Skeletal muscle satellite cell (primary cell): ENCODE results near the gene ALDH8A1.
"Not testable (repeated sequence)": the region's sequence is repeated elsewhere in the genome, so short reads cannot be mapped to it uniquely, and the experiment has no call there.

Experiments used
- H3K27me3 ChIP-seq: 2 replicates; pipeline ENCODE4 v1.7.0; 2013; ENCODE audit warnings: low read length; ENCODE audit not compliant: control insufficient read depth, insufficient read depth
- H3K36me3 ChIP-seq: 2 replicates; pipeline ENCODE4 v1.7.0; 2013; ENCODE audit warnings: mild to moderate bottlenecking, control low read depth, low read length; ENCODE audit not compliant: insufficient read depth
- H3K4me1 ChIP-seq: 2 replicates; pipeline ENCODE4 v1.7.0; 2013; ENCODE audit warnings: low read length; ENCODE audit not compliant: control insufficient read depth, insufficient read depth
- H3K4me2 ChIP-seq: 2 replicates; pipeline ENCODE4 v1.7.0; 2013; ENCODE audit warnings: mild to moderate bottlenecking, low read length
- H3K4me3 ChIP-seq: 2 replicates; pipeline ENCODE4 v1.7.0; 2013; ENCODE audit warnings: low read length
- H3K9ac ChIP-seq: 2 replicates; pipeline ENCODE4 v1.7.0; 2013; ENCODE audit warnings: mild to moderate bottlenecking, low read depth, low read length, moderate library complexity
- H3K9me3 ChIP-seq: replicated peaks from 2 replicates; pipeline ENCODE4 v1.7.0; 2013; ENCODE audit warnings: mild to moderate bottlenecking, control low read depth, low read length

ALDH8A1 gene

DNA sequence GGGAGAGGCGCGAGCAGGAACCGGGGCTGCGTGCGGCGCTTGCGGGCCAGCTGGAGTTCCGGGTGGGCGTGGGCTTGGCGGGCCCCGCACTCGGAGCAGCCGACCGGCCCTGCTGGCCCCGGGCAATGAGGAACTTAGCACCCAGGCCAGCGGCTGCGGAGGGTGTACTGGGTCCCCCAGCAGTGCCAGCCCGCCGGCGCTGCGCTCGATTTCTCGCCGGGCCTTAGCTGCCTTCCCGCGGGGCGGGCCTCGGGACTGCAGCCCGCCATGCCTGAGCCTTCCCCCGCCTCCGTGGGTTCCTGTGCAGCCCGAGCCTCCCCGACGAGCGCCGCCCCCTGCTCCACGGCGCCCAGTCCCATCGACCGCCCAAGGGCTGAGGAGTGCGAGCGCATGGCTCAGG, 45.2 kb downstream of the ALDH8A1 start:
- not testable (repeated sequence) for H3K9ac ChIP-seq, H3K4me3 ChIP-seq, H3K27me3 ChIP-seq, H3K9me3 ChIP-seq, H3K4me2 ChIP-seq, H3K36me3 ChIP-seq
- peaks cover 18% of the 10 kb centered on the region for H3K4me1 ChIP-seq

- no peaks in the 10 kb centered on the region for H3K27me3 ChIP-seq
- no peaks in the 10 kb centered on the region for H3K9me3 ChIP-seq
- no peak overlapping the region for H3K9ac ChIP-seq
- no peak overlapping the region for H3K4me3 ChIP-seq
- no peak overlapping the region for H3K4me2 ChIP-seq
- peaks cover 7% of the 10 kb centered on the region for H3K4me1 ChIP-seq
- no peaks in the 10 kb centered on the region for H3K36me3 ChIP-seq
Observed at GRCh38 chr6:134903448-134903847, 46.5 kb downstream of the ALDH8A1 start.

- Histone ChIP-seq H3K27me3 (no peaks in the 10 kb centered on the region), H3K9ac (no peak overlapping the region)
Observed at GRCh38 chr6:134902936-134903335, 47.0 kb downstream of the ALDH8A1 start.

GRCh38 chr6:134902074-134902861, 47.6 kb downstream of the ALDH8A1 start:
- Histone ChIP-seq H3K27me3 (no peaks in the 10 kb centered on the region), H3K36me3 (no peaks in the 10 kb centered on the region), H3K4me1 (peaks cover 3% of the 10 kb centered on the region), H3K9ac (no peak overlapping the region), H3K4me2 (no peak overlapping the region), H3K4me3 (no peak overlapping the region), H3K9me3 (no peaks in the 10 kb centered on the region)

More at GRCh38 chr6:134902936-134903335, 47.0 kb downstream of the ALDH8A1 start:
- Histone ChIP-seq H3K36me3 (no peaks in the 10 kb centered on the region), H3K4me1 (peaks cover 3% of the 10 kb centered on the region), H3K4me3 (no peak overlapping the region), H3K4me2 (no peak overlapping the region), H3K9me3 (no peaks in the 10 kb centered on the region)

GRCh38 chr6:134898575-134898974, 51.3 kb downstream of the ALDH8A1 start:
- no peak overlapping the region for H3K9ac ChIP-seq
- H3K4me3 ChIP-seq: no peak overlapping the region
- no peak overlapping the region for H3K4me2 ChIP-seq
- H3K4me1 ChIP-seq: peaks cover 2% of the 10 kb centered on the region
- H3K36me3 ChIP-seq: no peaks in the 10 kb centered on the region
- no peaks in the 10 kb centered on the region for H3K27me3 ChIP-seq
- H3K9me3 ChIP-seq: no peaks in the 10 kb centered on the region

DNA sequence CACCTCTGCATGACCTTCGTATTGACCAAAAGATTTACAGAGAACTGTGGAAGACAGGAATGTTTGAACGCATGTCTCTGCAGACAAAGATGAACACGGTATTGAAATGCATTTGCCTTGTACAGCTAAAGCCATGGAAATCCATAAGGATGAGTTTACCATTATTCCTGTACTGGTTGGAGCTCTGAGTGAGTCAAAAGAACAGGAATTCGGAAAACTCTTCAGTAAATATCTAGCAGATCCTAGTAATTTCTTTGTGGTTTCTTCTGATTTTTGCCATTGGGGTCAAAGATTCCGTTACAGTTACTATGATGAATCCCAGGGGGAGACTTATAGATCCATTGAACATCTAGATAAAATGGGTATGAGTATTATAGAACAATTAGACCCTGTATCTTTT, 51.7 kb downstream of the ALDH8A1 start:
- H3K9ac ChIP-seq, H3K27me3 ChIP-seq, H3K4me1 ChIP-seq, H3K4me3 ChIP-seq, H3K9me3 ChIP-seq, H3K36me3 ChIP-seq, H3K4me2 ChIP-seq: not testable (repeated sequence)

DNA sequence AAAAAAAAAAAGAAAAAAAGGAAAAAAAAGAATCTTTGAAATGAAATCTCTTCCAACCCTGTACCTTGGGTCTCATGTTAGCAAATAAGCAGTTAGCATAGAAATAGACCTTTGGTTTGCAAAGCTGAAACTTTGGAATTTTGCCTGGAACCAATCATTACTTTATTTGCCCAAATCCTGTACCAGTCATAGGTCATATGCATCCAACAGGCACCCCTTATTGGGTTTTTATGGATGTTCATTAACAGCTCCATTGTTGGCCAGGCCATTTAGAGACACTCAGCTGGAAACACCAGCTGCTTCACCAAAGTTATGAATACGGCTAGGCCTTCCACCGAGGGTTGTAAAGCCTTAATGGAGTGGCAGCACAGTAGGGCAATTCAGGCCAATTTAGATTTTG, 53.0 kb downstream of the ALDH8A1 start:
- Histone ChIP-seq H3K36me3 (no peaks in the 10 kb centered on the region), H3K27me3 (no peaks in the 10 kb centered on the region), H3K4me2 (no peak overlapping the region), H3K9me3 (peaks cover 3% of the 10 kb centered on the region), H3K9ac (no peak overlapping the region), H3K4me3 (no peak overlapping the region), H3K4me1 (no peaks in the 10 kb centered on the region)

DNA sequence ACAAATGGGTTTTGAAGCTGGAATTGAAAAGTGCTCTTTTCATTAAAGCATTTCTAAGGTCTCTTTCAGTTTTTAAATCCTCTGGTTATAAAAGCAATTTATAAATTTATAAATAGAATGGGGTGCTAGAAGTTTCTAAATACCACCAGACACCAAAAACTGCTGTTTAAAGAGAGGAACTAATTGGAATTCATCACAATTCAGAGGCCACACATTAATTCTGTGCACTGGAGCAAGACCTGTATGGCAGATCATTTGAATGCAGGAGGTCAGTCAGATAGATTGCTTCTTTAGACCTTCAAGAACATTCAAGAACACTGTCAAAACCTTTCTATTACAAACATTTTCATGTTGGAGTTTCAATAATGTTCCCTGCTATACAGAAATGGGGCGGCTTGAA, 55.1 kb downstream of the ALDH8A1 start:
- Histone ChIP-seq H3K27me3 (no peaks in the 10 kb centered on the region), H3K4me3 (no peak overlapping the region), H3K4me2 (no peak overlapping the region), H3K9me3 (peaks cover 5% of the 10 kb centered on the region), H3K4me1 (no peaks in the 10 kb centered on the region), H3K36me3 (no peaks in the 10 kb centered on the region), H3K9ac (no peak overlapping the region)

GRCh38 chr6:134892362-134892761, 57.5 kb downstream of the ALDH8A1 start:
- Histone ChIP-seq H3K9me3 (peaks cover 5% of the 10 kb centered on the region), H3K27me3 (no peaks in the 10 kb centered on the region), H3K9ac (no peak overlapping the region), H3K4me1 (no peaks in the 10 kb centered on the region), H3K4me2 (no peak overlapping the region), H3K36me3 (no peaks in the 10 kb centered on the region), H3K4me3 (no peak overlapping the region)

- Histone ChIP-seq H3K9ac (no peak overlapping the region), H3K36me3 (no peaks in the 10 kb centered on the region), H3K9me3 (peaks cover 5% of the 10 kb centered on the region), H3K27me3 (no peaks in the 10 kb centered on the region), H3K4me3 (no peak overlapping the region), H3K4me1 (no peaks in the 10 kb centered on the region), H3K4me2 (no peak overlapping the region)
Observed at GRCh38 chr6:134891633-134892032, 58.3 kb downstream of the ALDH8A1 start.

- Histone ChIP-seq H3K4me1 (no peaks in the 10 kb centered on the region), H3K9ac (no peak overlapping the region), H3K4me3 (no peak overlapping the region), H3K9me3 (peaks cover 5% of the 10 kb centered on the region), H3K36me3 (no peaks in the 10 kb centered on the region), H3K4me2 (no peak overlapping the region), H3K27me3 (no peaks in the 10 kb centered on the region)
Observed at GRCh38 chr6:134888316-134888715, 61.6 kb downstream of the ALDH8A1 start.

DNA sequence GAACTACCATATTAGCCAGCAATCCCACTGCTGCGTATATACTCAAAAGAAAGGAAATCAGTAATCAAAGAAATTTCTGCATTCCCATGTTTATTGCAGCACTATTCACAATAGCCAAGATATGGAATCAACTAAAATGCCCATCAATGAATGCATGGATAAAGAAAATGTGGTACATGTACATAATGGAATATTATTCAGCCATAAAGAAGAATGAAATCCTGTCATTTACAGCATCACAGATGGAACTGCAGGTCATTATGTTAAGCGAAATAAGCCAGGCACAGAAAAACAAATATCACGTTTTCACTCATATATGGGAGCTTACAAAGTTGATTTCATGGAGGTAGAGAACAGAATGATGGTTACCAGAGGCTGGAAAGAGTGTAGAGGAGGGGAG, 65.1 kb downstream of the ALDH8A1 start:
- H3K36me3 ChIP-seq: no peaks in the 10 kb centered on the region
- no peaks in the 10 kb centered on the region for H3K9me3 ChIP-seq
- H3K4me1 ChIP-seq: peaks cover 12% of the 10 kb centered on the region
- H3K9ac ChIP-seq: no peak overlapping the region
- H3K4me3 ChIP-seq: no peak overlapping the region
- H3K27me3 ChIP-seq: no peaks in the 10 kb centered on the region
- no peak overlapping the region for H3K4me2 ChIP-seq
